SK-N-SH (cell line): ENCODE data around the gene AMMECR1. TPM values are rescaled to one million over a fixed set of nuclear protein-coding genes. Genes with fewer than 3 reads are reported as not detected.
A peak's percentile ranks its signal among the peaks of the same experiment; 100 is the strongest.

ENCODE experiments used
- CTCF ChIA-PET: fragments of 300-600, 350-600 bp; formaldehyde crosslinking; extraction: SDS; loops from one replicate; lab custom pipeline; 2021; lab: Yijun Ruan, JAX
- POLR2A ChIA-PET: fragments of 350-600 bp; sonication (Branson Sonifier 250); formaldehyde crosslinking; extraction: SDS; loops from one replicate; lab custom pipeline; 2020; ENCODE audit warnings: antibody characterized with exemption, inconsistent platforms; lab: Yijun Ruan, JAX
- DNase-seq: peaks from one replicate; pipeline ENCODE4 v3.0.0; 2012
- H2AFZ ChIP-seq: fragments of 200-600 bp; sonication (generic); 2 replicates; pipeline ENCODE4 v1.8.1; 2016; ENCODE audit warnings: antibody characterized with exemption, mild to moderate bottlenecking, low read depth
- H3F3A ChIP-seq: fragments of 200-600 bp; sonication (generic); replicated peaks from 2 replicates; pipeline ENCODE3; 2016; ENCODE audit warnings: antibody characterized with exemption, mild to moderate bottlenecking; ENCODE audit not compliant: insufficient read depth
- H3K27ac ChIP-seq, 2 experiments: fragments of 200-500 bp in 1 of 2; fragments of 200-600 bp in 1 of 2; sonication (Bioruptor generic) in 1 of 2; sonication (generic), shearing (Covaris generic) in 1 of 2; 2 replicates each; pipeline versions ENCODE4 v1.5.1 to v1.6.1; 2014 to 2016; ENCODE audit warnings: low read depth in 2 of 2, inconsistent platforms in 1 of 2, low read length in 1 of 2, mild to moderate bottlenecking in 1 of 2, mixed read lengths in 1 of 2
- H3K27me3 ChIP-seq: fragments of 200-600 bp; sonication (generic), shearing (Covaris generic); 2 replicates; pipeline ENCODE4 v1.6.1; 2016; ENCODE audit warnings: mixed run types; ENCODE audit not compliant: insufficient read depth
- H3K36me3 ChIP-seq, 2 experiments: fragments of 200-500 bp in 1 of 2; fragments of 200-600 bp in 1 of 2; sonication (Bioruptor generic) in 1 of 2; sonication (generic) in 1 of 2; replicated peaks in 1 of 2; 2 replicates each; pipeline versions ENCODE3 to v1.5.1; 2014 to 2016; ENCODE audit warnings: low read length in 1 of 2, mild to moderate bottlenecking in 1 of 2; ENCODE audit not compliant: insufficient read depth in 2 of 2, control insufficient read depth in 1 of 2
- H3K4me1 ChIP-seq, 2 experiments: fragments of 200-500 bp in 1 of 2; fragments of 200-600 bp in 1 of 2; sonication (Bioruptor generic) in 1 of 2; sonication (generic), shearing (Covaris generic) in 1 of 2; 2 replicates each; pipeline versions ENCODE4 v1.5.1 to v1.6.1; 2014 to 2016; ENCODE audit warnings: low read depth in 1 of 2, low read length in 1 of 2, mixed run types in 1 of 2; ENCODE audit not compliant: insufficient read depth in 2 of 2, control insufficient read depth in 1 of 2
- H3K4me2 ChIP-seq: fragments of 200-600 bp; sonication (generic), shearing (Covaris generic); 2 replicates; pipeline ENCODE4 v1.6.1; 2017; ENCODE audit warnings: mixed run types
- H3K4me3 ChIP-seq, 2 experiments: fragments of 200-500 bp in 1 of 2; fragments of 200-600 bp in 1 of 2; sonication (Bioruptor generic) in 1 of 2; sonication (generic), shearing (Covaris generic) in 1 of 2; 2 replicates each; pipeline versions ENCODE4 v1.5.1 to v1.8.1; 2014 to 2016; ENCODE audit warnings: low read depth in 2 of 2, inconsistent platforms in 1 of 2, low read length in 1 of 2, mild to moderate bottlenecking in 1 of 2, mixed read lengths in 1 of 2, moderate library complexity in 1 of 2
- H3K79me2 ChIP-seq: fragments of 200-600 bp; sonication (generic); 2 replicates; pipeline ENCODE4 v1.8.1; 2017; ENCODE audit warnings: mild to moderate bottlenecking; ENCODE audit not compliant: insufficient read depth
- H3K9ac ChIP-seq: fragments of 200-600 bp; sonication (generic); 2 replicates; pipeline ENCODE4 v1.6.1; 2017; ENCODE audit warnings: mixed run types
- H3K9me2 ChIP-seq: fragments of 200-600 bp; sonication (generic); 2 replicates; pipeline ENCODE4 v1.6.1; 2017; ENCODE audit warnings: mixed run types
- H3K9me3 ChIP-seq: fragments of 200-600 bp; sonication (generic); 2 replicates; pipeline ENCODE4 v1.6.1; 2017; ENCODE audit warnings: mixed run types, mild to moderate bottlenecking, moderate library complexity
- H4K20me1 ChIP-seq: fragments of 200-600 bp; sonication (generic); 2 replicates; pipeline ENCODE4 v1.6.1; 2017; ENCODE audit warnings: mild to moderate bottlenecking, mixed run types; ENCODE audit not compliant: insufficient read depth
- ELF1 ChIP-seq: IDR thresholded peaks from 2 replicates; pipeline ENCODE4 v1.4.0; 2012
- EP300 ChIP-seq, 2 experiments: IDR thresholded peaks; 2 replicates each; pipeline versions ENCODE4 v1.4.0 to v1.6.1; 2012; ENCODE audit warnings: borderline replicate concordance in 1 of 2, low read depth in 1 of 2, low read length in 1 of 2
- FOSL2 ChIP-seq: IDR thresholded peaks from 2 replicates; pipeline ENCODE4 v1.4.0; 2012; ENCODE audit warnings: low read depth, mild to moderate bottlenecking, moderate library complexity, borderline replicate concordance
- FOXM1 ChIP-seq: IDR thresholded peaks from 2 replicates; pipeline ENCODE4 v1.4.0; 2012; ENCODE audit warnings: low read depth, mild to moderate bottlenecking
- GABPA ChIP-seq: IDR thresholded peaks from 2 replicates; pipeline ENCODE4 v1.4.0; 2012; ENCODE audit warnings: low read depth, mild to moderate bottlenecking
- GATA2 ChIP-seq: sonication (generic); formaldehyde crosslinking; IDR thresholded peaks from 2 replicates; pipeline ENCODE4 v1.5.0; 2020; ENCODE audit warnings: mild to moderate bottlenecking, missing genetic modification reagents
- JUND ChIP-seq: IDR thresholded peaks from 2 replicates; pipeline ENCODE4 v1.4.0; 2012
- NRF1 ChIP-seq: IDR thresholded peaks from 2 replicates; pipeline ENCODE4 v1.6.1; 2012; ENCODE audit warnings: low read depth, mild to moderate bottlenecking, low read length
- PBX3 ChIP-seq: IDR thresholded peaks from 2 replicates; pipeline ENCODE4; 2012
- POLR2AphosphoS5 ChIP-seq: IDR thresholded peaks from 2 replicates; pipeline ENCODE4 v1.6.1; 2012; ENCODE audit warnings: low read depth, low read length
- RAD21 ChIP-seq: IDR thresholded peaks from 2 replicates; pipeline ENCODE4 v1.6.1; 2012; ENCODE audit warnings: mild to moderate bottlenecking, low read length
- REST ChIP-seq: IDR thresholded peaks from 2 replicates; pipeline ENCODE4 v1.6.1; 2012; ENCODE audit warnings: mild to moderate bottlenecking, low read depth, low read length, moderate library complexity
- RFX5 ChIP-seq: IDR thresholded peaks from 2 replicates; pipeline ENCODE4 v1.6.1; 2012; ENCODE audit warnings: mild to moderate bottlenecking, improper control_type of control experiment, low read length
- SMC3 ChIP-seq: IDR thresholded peaks from 2 replicates; pipeline ENCODE4 v1.6.1; 2012; ENCODE audit warnings: low read depth, low read length, improper control_type of control experiment
- TAF1 ChIP-seq: IDR thresholded peaks from 2 replicates; pipeline ENCODE4 v1.6.1; 2012; ENCODE audit warnings: low read depth, mild to moderate bottlenecking, low read length, moderate library complexity, borderline replicate concordance
- TCF12 ChIP-seq: IDR thresholded peaks from 2 replicates; pipeline ENCODE4 v1.4.0; 2012
- TEAD4 ChIP-seq: IDR thresholded peaks from 2 replicates; pipeline ENCODE4 v1.4.0; 2012; ENCODE audit warnings: mild to moderate bottlenecking, borderline replicate concordance; ENCODE audit not compliant: insufficient read depth
- USF2 ChIP-seq: fragments of 150-350 bp; IDR thresholded peaks from 2 replicates; pipeline ENCODE4 v1.6.1; 2017; ENCODE audit warnings: antibody characterized with exemption, low read length, low read depth, borderline replicate concordance
- polyA plus RNA-seq, 3 experiments: library from polyadenylated mRNA; depleted of rRNA; stranded (reverse); fragments of >200 nt; gene quantifications; 2 replicates each; pipeline ENCODE4 v1.2.3, GENCODE V29; 2012

AMMECR1 gene
- polyA plus RNA-seq, 1 of the 3 experiments (the other 2 are of a cell fraction), result 1.3 TPM

- ChIA-PET CTCF (no interaction called here), POLR2A (no interaction called here)
- Histone ChIP-seq H3F3A (peaks cover 3% of the 10 kb centered on the region), H3K36me3 (no peaks in the 10 kb centered on the region), H3K4me1 (no peaks in the 10 kb centered on the region), H3K27me3 (no peaks in the 10 kb centered on the region), H3K4me3 (no peak overlapping the region), H2AFZ (no peak overlapping the region), H3K9me2 (no peaks in the 10 kb centered on the region), H3K4me2 (no peak overlapping the region), H4K20me1 (no peaks in the 10 kb centered on the region), H3K9ac (no peak overlapping the region), H3K9me3 (peaks cover 12% of the 10 kb centered on the region; the same call in 1 of the 2 replicates), H3K27ac (peak overlapping the region in 1 of 2 experiments; percentile 56; a peak in 2 of 4 replicates), H3K79me2 (no peaks in the 10 kb centered on the region)
- TF ChIP-seq ELF1 (no peak), EP300 (IDR thresholded peaks at IDR 0.05; ENCODE audit: borderline replicate concordance in 1 of 2, low read depth in 1 of 2, low read length in 1 of 2) (no peak), TAF1 (no peak), RAD21 (no peak), USF2 (no peak), GATA2 (CRISPR knock-in tag) (no peak), PBX3 (no peak), NRF1 (no peak), FOSL2 (peak; percentile 20; the same call in 1 of the 2 replicates), GABPA (no peak), RFX5 (no peak), SMC3 (no peak), JUND (peak; percentile 37), TCF12 (peak; percentile 6; the same call in 1 of the 2 replicates), TEAD4 (no peak), POLR2AphosphoS5 (no peak), REST (no peak), FOXM1 (no peak)
- no peak for DNase-seq
Measured at GRCh38 chrX:110293658-110294057, 24.2 kb downstream of the AMMECR1 start.
